ENCODE measurements around the gene CERS4.

- no peak for TF ChIP-seq RAD21 (conservative IDR thresholded peaks at IDR 0.05)
- TF ChIP-seq CTCF (IDR thresholded peaks at IDR 0.05; ENCODE audit: poor library complexity, severe bottlenecking), result no peak
- TF ChIP-seq SMC3 (conservative IDR thresholded peaks at IDR 0.05; ENCODE audit: poor library complexity), result no peak
- no peak for TF ChIP-seq POLR2AphosphoS5 (IDR thresholded peaks at IDR 0.05)
- TF ChIP-seq EP300 (conservative IDR thresholded peaks at IDR 0.05; ENCODE audit: poor library complexity, severe bottlenecking), result no peak
- TF ChIP-seq TAF1 (IDR thresholded peaks at IDR 0.05; ENCODE audit: low read depth), result no peak
Measured at GRCh38 chr19:8245869-8246835, 37.0 kb downstream of the CERS4 start.

All from neural cell (in vitro differentiated cells).